ENCODE data around the gene CHL1. TPM values are rescaled to one million over a fixed set of nuclear protein-coding genes. Genes with fewer than 3 reads are reported as not detected.
"Not testable (repeated sequence)": the region's sequence is repeated elsewhere in the genome, so short reads cannot be mapped to it uniquely, and the experiment has no call there.

CHL1 gene
- total and polyA plus RNA-seq, 2 donors (not counting 1 experiment from before 2014, with no cell fraction given), result 0.01 to 0.33 TPM

GRCh38 chr3:364287-364686 lies 167.7 kb downstream of the CHL1 start:
- Histone ChIP-seq H2AFZ (ENCODE audit: low read length) (no peak overlapping the region), H3K79me2 (ENCODE audit: control insufficient read depth, insufficient read depth, low read length) (no peaks in the 10 kb centered on the region), H3K4me1 (ENCODE audit: control insufficient read depth, extremely low read depth, insufficient read depth, low read length) (no peaks in the 10 kb centered on the region), H3K27ac (ENCODE audit: insufficient read depth, low read length) (no peak overlapping the region), H3K9ac (ENCODE audit: insufficient read depth, low read length) (no peak overlapping the region), H4K20me1 (ENCODE audit: control insufficient read depth, extremely low read depth, insufficient read depth, low read length) (no peaks in the 10 kb centered on the region), H3K27me3 (ENCODE audit: control insufficient read depth, insufficient read depth, low read length) (no peaks in the 10 kb centered on the region), H3K9me3 (ENCODE audit: control insufficient read depth, insufficient read depth, low read depth, low read length) (no peaks in the 10 kb centered on the region), H3K4me2 (ENCODE audit: extremely low read depth, insufficient read depth, low read length) (no peak overlapping the region), H3K36me3 (ENCODE audit: control insufficient read depth, insufficient read depth, low read length) (no peaks in the 10 kb centered on the region), H3K4me3 (replicated peaks in 1 of 4; ENCODE audit: control extremely low read depth in 1 of 4, insufficient read depth in 1 of 4, low read depth in 3 of 4, low read length in 4 of 4) (no peak overlapping the region)
- TF ChIP-seq CTCF (conservative IDR thresholded peaks at IDR 0.05 in 1 of 2, IDR thresholded peaks at IDR 0.05 in 1 of 2; ENCODE audit: low read depth in 1 of 2, low read length in 2 of 2), result no peak
- TF ChIP-seq EZH2 (IDR thresholded peaks at IDR 0.05; ENCODE audit: low read length, missing control alignments), result no peak
- no peak for DNase-seq (ENCODE audit: low read depth in 2 of 2)

- Histone ChIP-seq H3K27me3 (ENCODE audit: control insufficient read depth, insufficient read depth, low read length) (no peaks in the 10 kb centered on the region), H3K4me3 (replicated peaks in 1 of 4; ENCODE audit: control extremely low read depth in 1 of 4, insufficient read depth in 1 of 4, low read depth in 3 of 4, low read length in 4 of 4) (no peak overlapping the region), H2AFZ (ENCODE audit: low read length) (no peak overlapping the region), H3K9ac (ENCODE audit: insufficient read depth, low read length) (no peak overlapping the region), H3K9me3 (ENCODE audit: control insufficient read depth, insufficient read depth, low read depth, low read length) (no peaks in the 10 kb centered on the region), H3K4me2 (ENCODE audit: extremely low read depth, insufficient read depth, low read length) (no peak overlapping the region), H4K20me1 (ENCODE audit: control insufficient read depth, extremely low read depth, insufficient read depth, low read length) (no peaks in the 10 kb centered on the region), H3K79me2 (ENCODE audit: control insufficient read depth, insufficient read depth, low read length) (no peaks in the 10 kb centered on the region), H3K36me3 (ENCODE audit: control insufficient read depth, insufficient read depth, low read length) (no peaks in the 10 kb centered on the region), H3K27ac (ENCODE audit: insufficient read depth, low read length) (no peak overlapping the region), H3K4me1 (ENCODE audit: control insufficient read depth, extremely low read depth, insufficient read depth, low read length) (no peaks in the 10 kb centered on the region)
- TF ChIP-seq CTCF (conservative IDR thresholded peaks at IDR 0.05 in 1 of 2, IDR thresholded peaks at IDR 0.05 in 1 of 2; ENCODE audit: low read depth in 1 of 2, low read length in 2 of 2) (no peak), EZH2 (IDR thresholded peaks at IDR 0.05; ENCODE audit: low read length, missing control alignments) (no peak)
- no peak for DNase-seq (ENCODE audit: low read depth in 2 of 2)
These were observed 168.7 kb downstream of the CHL1 start for GRCh38 chr3:365268-365667.

GRCh38 chr3:366253-366652 lies 169.7 kb downstream of the CHL1 start:
- H3K9me3 ChIP-seq (ENCODE audit: control insufficient read depth, insufficient read depth, low read depth, low read length); H3K4me1 ChIP-seq (ENCODE audit: control insufficient read depth, extremely low read depth, insufficient read depth, low read length); H3K4me3 ChIP-seq (replicated peaks in 1 of 4; ENCODE audit: control extremely low read depth in 1 of 4, insufficient read depth in 1 of 4, low read depth in 3 of 4, low read length in 4 of 4); H3K4me2 ChIP-seq (ENCODE audit: extremely low read depth, insufficient read depth, low read length); DNase-seq (ENCODE audit: low read depth in 2 of 2); H3K79me2 ChIP-seq (ENCODE audit: control insufficient read depth, insufficient read depth, low read length); H4K20me1 ChIP-seq (ENCODE audit: control insufficient read depth, extremely low read depth, insufficient read depth, low read length); H3K27me3 ChIP-seq (ENCODE audit: control insufficient read depth, insufficient read depth, low read length); H2AFZ ChIP-seq (ENCODE audit: low read length); H3K36me3 ChIP-seq (ENCODE audit: control insufficient read depth, insufficient read depth, low read length); H3K9ac ChIP-seq (ENCODE audit: insufficient read depth, low read length); H3K27ac ChIP-seq (ENCODE audit: insufficient read depth, low read length): not testable (repeated sequence)

Measured in fibroblast of lung (primary cell).